Thoracic aorta (tissue), 2 donors: ENCODE results near the gene IZUMO1. TPM values are rescaled to one million over a fixed set of nuclear protein-coding genes. Genes with fewer than 3 reads are reported as not detected.

Experiments
- ATAC-seq: fragments of 150-250 bp; one replicate; pipeline ENCODE4 v1.8.0; 2017; ENCODE audit warnings: low read depth; ENCODE audit not compliant: insufficient number of reproducible peaks, low FRiP score
- DNase-seq: peaks from one replicate; pipeline ENCODE4 v3.0.0-alpha.2; 2020; ENCODE audit warnings: low spot score
- H3K27ac ChIP-seq, 2 donors: fragments of 200-600 bp; sonication (generic); 1 replicate in 1 of 2; 2 replicates in 1 of 2; pipeline ENCODE4 v1.5.1; 2016; ENCODE audit warnings: mild to moderate bottlenecking in 2 of 2, moderate library complexity in 2 of 2
- H3K27me3 ChIP-seq: fragments of 200-600 bp; sonication (generic); replicated peaks from 2 replicates; pipeline ENCODE4 v1.6.0; 2016; ENCODE audit warnings: mild to moderate bottlenecking; ENCODE audit not compliant: insufficient read depth
- H3K36me3 ChIP-seq: fragments of 200-600 bp; sonication (generic); one replicate; pipeline ENCODE4 v1.5.1; 2016
- H3K4me1 ChIP-seq, 2 donors: fragments of 200-600 bp; sonication (generic); 1 replicate in 1 of 2; 2 replicates in 1 of 2; pipeline versions ENCODE4 v1.5.1 to v1.6.0; 2016; ENCODE audit warnings: low read depth in 2 of 2, mild to moderate bottlenecking in 1 of 2; ENCODE audit not compliant: control insufficient read depth in 1 of 2
- H3K4me3 ChIP-seq: fragments of 200-600 bp; sonication (generic); 2 replicates; pipeline ENCODE4 v1.5.1; 2016; ENCODE audit warnings: mild to moderate bottlenecking
- H3K9me3 ChIP-seq: fragments of 200-600 bp; sonication (generic); 2 replicates; pipeline ENCODE4 v1.5.1; 2016
- total RNA-seq, 2 donors: library from RNA; depleted of rRNA; stranded (reverse); fragments of >200 nt; gene quantifications; one replicate each; pipeline versions ENCODE4 v1.1.0 to v1.2.3, GENCODE V29; 2016
- TF ChIP-seq, protein P1 (sequence below): fragments of 200-600 bp; sonication (generic); IDR thresholded peaks from one replicate; pipeline ENCODE4 v1.5.1; 2019; ENCODE audit warnings: antibody characterized with exemption

The IZUMO1 gene
- total RNA-seq, 2 donors from 2014 or later = not detected

- Histone ChIP-seq H3K4me3 (no peak overlapping the region), H3K36me3 (no peaks in the 10 kb centered on the region), H3K27me3 (no peaks in the 10 kb centered on the region), H3K9me3 (no peaks in the 10 kb centered on the region), H3K27ac (no peak overlapping the region), H3K4me1 (peaks cover 7 to 18% of the 10 kb centered on the region in 2 donors)
- TF ChIP-seq, protein P1, sequence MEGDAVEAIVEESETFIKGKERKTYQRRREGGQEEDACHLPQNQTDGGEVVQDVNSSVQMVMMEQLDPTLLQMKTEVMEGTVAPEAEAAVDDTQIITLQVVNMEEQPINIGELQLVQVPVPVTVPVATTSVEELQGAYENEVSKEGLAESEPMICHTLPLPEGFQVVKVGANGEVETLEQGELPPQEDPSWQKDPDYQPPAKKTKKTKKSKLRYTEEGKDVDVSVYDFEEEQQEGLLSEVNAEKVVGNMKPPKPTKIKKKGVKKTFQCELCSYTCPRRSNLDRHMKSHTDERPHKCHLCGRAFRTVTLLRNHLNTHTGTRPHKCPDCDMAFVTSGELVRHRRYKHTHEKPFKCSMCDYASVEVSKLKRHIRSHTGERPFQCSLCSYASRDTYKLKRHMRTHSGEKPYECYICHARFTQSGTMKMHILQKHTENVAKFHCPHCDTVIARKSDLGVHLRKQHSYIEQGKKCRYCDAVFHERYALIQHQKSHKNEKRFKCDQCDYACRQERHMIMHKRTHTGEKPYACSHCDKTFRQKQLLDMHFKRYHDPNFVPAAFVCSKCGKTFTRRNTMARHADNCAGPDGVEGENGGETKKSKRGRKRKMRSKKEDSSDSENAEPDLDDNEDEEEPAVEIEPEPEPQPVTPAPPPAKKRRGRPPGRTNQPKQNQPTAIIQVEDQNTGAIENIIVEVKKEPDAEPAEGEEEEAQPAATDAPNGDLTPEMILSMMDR = no peak
- ATAC-seq = no peak
- DNase-seq = no peak
These were observed 4.2 kb upstream of the IZUMO1 start for GRCh38 chr19:48750771-48751504.

DNA sequence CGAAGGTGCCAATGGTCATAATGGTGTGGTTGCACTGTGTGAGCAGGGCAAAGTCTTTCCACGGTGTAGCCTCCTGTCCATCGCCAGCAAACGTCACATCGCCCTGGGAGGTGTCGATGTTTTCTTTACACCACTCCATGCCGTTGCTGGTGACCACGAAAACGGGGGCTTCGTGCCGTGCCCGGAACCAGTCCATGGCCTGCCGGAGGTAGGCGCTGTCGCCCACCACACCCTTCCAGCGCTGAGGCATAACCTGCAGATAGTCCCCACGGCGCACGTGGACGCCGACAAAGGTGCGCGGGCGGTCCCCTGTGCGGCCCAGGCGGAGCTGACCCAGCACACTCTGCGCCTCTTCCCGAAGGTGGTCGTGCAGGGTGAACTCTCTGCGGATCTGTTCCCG, 3.6 kb upstream of the IZUMO1 start:
- H3K27me3 ChIP-seq = peaks cover 3% of the 10 kb centered on the region
- H3K36me3 ChIP-seq = no peaks in the 10 kb centered on the region
- H3K9me3 ChIP-seq = no peaks in the 10 kb centered on the region
- DNase-seq (no peak), ATAC-seq (no peak)
- H3K27ac ChIP-seq = no peak overlapping the region
- TF ChIP-seq, protein P1 = no peak
- H3K4me1 ChIP-seq = peaks cover 7 to 18% of the 10 kb centered on the region in 2 donors
- no peak overlapping the region for H3K4me3 ChIP-seq

DNA sequence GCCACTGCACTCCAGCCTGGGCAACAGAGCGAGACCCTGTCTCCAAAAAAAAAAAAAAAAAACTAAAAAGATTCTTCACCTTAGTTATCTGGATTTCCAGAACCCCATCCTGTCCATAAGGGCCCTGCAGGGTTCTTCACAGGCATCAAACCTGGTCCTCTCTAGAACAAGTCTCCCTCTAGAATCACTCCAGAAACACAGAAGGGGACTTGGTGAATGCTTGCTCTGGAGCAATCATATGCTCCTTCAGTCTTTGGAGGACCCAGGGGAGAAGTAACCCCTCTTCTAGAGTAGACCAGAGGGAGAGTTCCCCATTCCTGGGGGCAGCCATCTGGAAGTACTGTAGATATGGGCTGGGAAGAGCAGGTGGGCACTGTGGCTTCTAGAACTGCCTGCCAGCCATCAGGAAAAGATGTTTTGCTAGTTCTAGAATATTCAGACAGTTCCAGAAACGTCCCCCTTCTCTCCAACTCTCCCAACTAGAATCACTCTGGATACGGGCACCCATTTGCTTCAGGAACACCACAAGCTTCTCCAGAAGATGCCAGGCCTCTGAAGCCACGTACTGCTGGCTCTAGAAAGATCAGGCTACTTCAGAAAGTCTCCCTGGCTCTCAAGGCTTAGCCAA, 3.0 kb upstream of the IZUMO1 start:
- H3K27me3 ChIP-seq = peaks cover 4% of the 10 kb centered on the region
- no peak for ATAC-seq
- TF ChIP-seq, protein P1 = no peak
- DNase-seq = no peak
- no peaks in the 10 kb centered on the region for H3K36me3 ChIP-seq
- no peaks in the 10 kb centered on the region for H3K9me3 ChIP-seq
- H3K4me1 ChIP-seq = peaks cover 7 to 18% of the 10 kb centered on the region in 2 donors
- H3K27ac ChIP-seq = no peak overlapping the region
- H3K4me3 ChIP-seq = no peak overlapping the region

GRCh38 chr19:48746110-48746509, 599 bp downstream of the IZUMO1 start:
- H3K4me1 ChIP-seq = peaks cover 0 to 7% of the 10 kb centered on the region in 2 donors
- H3K27ac ChIP-seq = no peak overlapping the region
- H3K27me3 ChIP-seq = peaks cover 4% of the 10 kb centered on the region
- H3K4me3 ChIP-seq = no peak overlapping the region
- TF ChIP-seq, protein P1 = no peak
- H3K9me3 ChIP-seq = no peaks in the 10 kb centered on the region
- no peak for ATAC-seq
- H3K36me3 ChIP-seq = no peaks in the 10 kb centered on the region
- DNase-seq = no peak

GRCh38 chr19:48745208-48745995, 1.3 kb downstream of the IZUMO1 start:
- Histone ChIP-seq H3K36me3 (no peaks in the 10 kb centered on the region), H3K4me3 (no peak overlapping the region), H3K27ac (no peak overlapping the region), H3K9me3 (no peaks in the 10 kb centered on the region), H3K4me1 (peaks cover 0 to 7% of the 10 kb centered on the region in 2 donors), H3K27me3 (peaks cover 4% of the 10 kb centered on the region)
- TF ChIP-seq, protein P1 = no peak
- ATAC-seq (no peak), DNase-seq (no peak)
